Karpas-422 (cell line): ENCODE measurements around the gene BCL2L11. TPM values are rescaled to one million over a fixed set of nuclear protein-coding genes. Genes with fewer than 3 reads are reported as not detected.

Source experiments
- DNase-seq: peaks from one replicate; pipeline ENCODE4 v3.0.0-alpha.2; 2015
- H2AFZ ChIP-seq: fragments of 200-600 bp; sonication (generic); 2 replicates; pipeline ENCODE4 v1.6.1; 2014; ENCODE audit warnings: antibody characterized with exemption, low read length, mixed read lengths
- H3K27ac ChIP-seq: fragments of 200-600 bp; sonication (generic); 2 replicates; pipeline ENCODE4 v1.5.1; 2014; ENCODE audit warnings: mild to moderate bottlenecking, low read length, moderate library complexity
- H3K27me3 ChIP-seq: fragments of 200-600 bp; sonication (generic); 2 replicates; pipeline ENCODE4 v1.6.1; 2014; ENCODE audit warnings: low read length, mixed read lengths
- H3K36me3 ChIP-seq: fragments of 200-600 bp; sonication (generic); 2 replicates; pipeline ENCODE4 v1.6.1; 2014; ENCODE audit warnings: low read length, mixed read lengths; ENCODE audit not compliant: insufficient read depth
- H3K4me1 ChIP-seq: fragments of 200-600 bp; sonication (generic); 2 replicates; pipeline ENCODE4 v1.6.1; 2014; ENCODE audit warnings: mild to moderate bottlenecking, low read length, mixed read lengths
- H3K4me2 ChIP-seq: fragments of 200-600 bp; sonication (generic); 2 replicates; pipeline ENCODE4 v1.6.1; 2014; ENCODE audit warnings: low read length, low read depth, mild to moderate bottlenecking; ENCODE audit not compliant: poor library complexity, severe bottlenecking
- H3K4me3 ChIP-seq: fragments of 200-600 bp; sonication (generic); 2 replicates; pipeline ENCODE4 v1.5.1; 2014; ENCODE audit warnings: mild to moderate bottlenecking, antibody characterized with exemption, low read length, mixed read lengths
- H3K79me2 ChIP-seq: fragments of 200-600 bp; sonication (generic); 2 replicates; pipeline ENCODE4 v1.6.1; 2014; ENCODE audit warnings: mild to moderate bottlenecking, low read length, mixed read lengths
- H3K9ac ChIP-seq: fragments of 200-600 bp; sonication (generic); 2 replicates; pipeline ENCODE4 v1.6.0; 2014; ENCODE audit warnings: low read length
- H3K9me2 ChIP-seq: fragments of 200-600 bp; sonication (generic), shearing (Covaris generic); replicated peaks from 2 replicates; pipeline ENCODE4 v1.6.0; 2014; ENCODE audit warnings: mild to moderate bottlenecking, low read length, moderate library complexity; ENCODE audit not compliant: insufficient read depth
- H3K9me3 ChIP-seq: fragments of 300-700, 200-600 bp; sonication (generic); 2 replicates; pipeline ENCODE4 v1.6.1; 2014; ENCODE audit warnings: low read length, mixed read lengths
- H4K20me1 ChIP-seq: fragments of 200-600 bp; sonication (generic); 2 replicates; pipeline ENCODE4 v1.6.1; 2014; ENCODE audit warnings: mild to moderate bottlenecking, antibody characterized with exemption, low read length, low read depth; ENCODE audit not compliant: insufficient read depth
- total RNA-seq: library from RNA; depleted of rRNA; stranded (reverse); fragments of >200 nt; shearing (Covaris generic); gene quantifications from 2 replicates; pipeline ENCODE4 v1.2.3, GENCODE V29; 2014; ENCODE audit warnings: low replicate concordance

BCL2L11 gene
- total RNA-seq, 1 experiment from 2014 or later: 51.9 TPM

DNA sequence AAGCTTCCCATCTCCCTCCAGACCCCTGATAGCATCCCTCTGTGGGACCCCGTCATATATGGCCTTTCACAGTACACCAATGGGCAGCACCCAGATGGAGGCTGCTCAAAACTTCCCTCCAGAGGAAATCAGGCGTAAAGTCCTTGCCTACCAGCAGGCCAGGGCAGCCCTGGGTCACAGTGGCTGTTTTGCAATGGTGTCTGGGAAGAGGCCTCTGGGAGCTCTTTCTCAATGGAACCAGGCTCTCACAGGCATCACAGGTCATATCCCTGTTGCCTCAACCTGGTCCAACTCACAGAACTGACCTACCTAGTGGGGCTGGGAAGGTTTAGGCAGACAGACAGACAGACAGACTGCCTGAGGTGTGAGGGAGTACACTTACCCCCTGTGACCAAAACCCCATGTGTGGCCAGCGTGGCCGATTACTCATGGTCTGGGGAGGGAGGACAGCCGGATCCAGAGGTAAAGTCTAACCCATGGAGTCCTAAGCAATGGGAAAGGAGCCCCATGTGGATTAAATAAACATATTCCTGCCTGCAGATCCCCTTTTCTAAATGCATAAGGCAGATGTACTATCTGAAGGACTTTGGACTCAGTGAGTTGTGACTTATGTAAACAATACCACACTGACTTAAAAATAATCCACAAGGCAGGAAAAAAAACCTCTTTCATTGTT, 58.2 kb downstream of the BCL2L11 start:
- Histone ChIP-seq H3K4me3 (no peak overlapping the region), H2AFZ (no peak overlapping the region), H3K36me3 (no peaks in the 10 kb centered on the region), H3K27ac (no peak overlapping the region), H3K79me2 (no peaks in the 10 kb centered on the region), H3K9ac (no peak overlapping the region), H3K4me1 (peaks cover 3% of the 10 kb centered on the region; the same call in 1 of the 2 replicates), H4K20me1 (no peaks in the 10 kb centered on the region), H3K9me2 (no peaks in the 10 kb centered on the region), H3K27me3 (no peaks in the 10 kb centered on the region), H3K4me2 (no peak overlapping the region), H3K9me3 (no peaks in the 10 kb centered on the region)
- no peak for DNase-seq

DNA sequence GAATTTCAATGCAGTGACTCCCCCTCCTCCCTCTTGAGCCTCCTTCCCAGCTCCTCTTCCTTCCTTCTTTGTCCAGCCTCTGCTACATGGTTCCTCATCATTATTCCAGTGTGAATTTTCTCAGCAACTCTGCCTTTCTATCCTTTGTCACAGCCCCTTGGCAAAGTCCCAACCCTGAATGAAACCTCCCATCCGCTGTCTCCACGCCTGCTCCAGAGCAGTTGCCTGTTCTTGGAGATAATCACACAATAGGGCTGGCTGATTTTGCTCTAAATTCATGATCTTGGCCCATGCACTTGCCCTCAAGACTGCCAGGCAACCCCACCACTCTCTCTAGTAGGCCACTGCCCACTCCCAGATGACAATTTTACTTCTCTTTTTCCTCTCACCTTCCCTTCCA, 61.4 kb downstream of the BCL2L11 start:
- Histone ChIP-seq H3K9ac (no peak overlapping the region), H3K4me1 (peaks cover 3% of the 10 kb centered on the region; the same call in 1 of the 2 replicates), H3K36me3 (no peaks in the 10 kb centered on the region), H3K4me3 (no peak overlapping the region), H2AFZ (no peak overlapping the region), H3K27ac (no peak overlapping the region), H3K9me3 (no peaks in the 10 kb centered on the region), H3K9me2 (no peaks in the 10 kb centered on the region), H3K27me3 (no peaks in the 10 kb centered on the region), H4K20me1 (no peaks in the 10 kb centered on the region), H3K4me2 (no peak overlapping the region), H3K79me2 (no peaks in the 10 kb centered on the region)
- no peak for DNase-seq

DNA sequence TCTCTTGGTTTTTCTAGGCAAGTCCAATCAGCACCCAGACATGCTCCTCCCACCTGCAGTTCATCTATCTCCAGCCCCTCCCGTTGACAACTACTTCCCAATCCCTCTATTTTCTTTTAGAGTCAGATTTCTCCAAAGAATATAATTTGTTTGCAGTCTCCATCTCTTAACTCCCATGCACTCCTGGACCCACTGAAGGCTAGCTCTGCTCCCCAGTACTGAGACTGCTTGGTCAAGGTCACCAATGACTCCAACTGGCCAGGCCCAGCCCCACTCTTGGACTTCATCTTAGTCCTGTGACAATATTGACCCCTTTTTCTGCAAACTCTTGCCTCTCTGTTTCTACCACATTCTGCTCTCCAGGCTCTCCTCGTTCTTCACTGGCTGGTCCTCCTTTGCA, 62.0 kb downstream of the BCL2L11 start:
- Histone ChIP-seq H3K36me3 (no peaks in the 10 kb centered on the region), H3K4me1 (peaks cover 3% of the 10 kb centered on the region; the same call in 1 of the 2 replicates), H3K9me2 (no peaks in the 10 kb centered on the region), H3K27me3 (no peaks in the 10 kb centered on the region), H3K27ac (no peak overlapping the region), H3K9me3 (no peaks in the 10 kb centered on the region), H2AFZ (no peak overlapping the region), H3K9ac (no peak overlapping the region), H3K4me3 (no peak overlapping the region), H3K79me2 (no peaks in the 10 kb centered on the region), H3K4me2 (no peak overlapping the region), H4K20me1 (no peaks in the 10 kb centered on the region)
- no peak for DNase-seq

DNA sequence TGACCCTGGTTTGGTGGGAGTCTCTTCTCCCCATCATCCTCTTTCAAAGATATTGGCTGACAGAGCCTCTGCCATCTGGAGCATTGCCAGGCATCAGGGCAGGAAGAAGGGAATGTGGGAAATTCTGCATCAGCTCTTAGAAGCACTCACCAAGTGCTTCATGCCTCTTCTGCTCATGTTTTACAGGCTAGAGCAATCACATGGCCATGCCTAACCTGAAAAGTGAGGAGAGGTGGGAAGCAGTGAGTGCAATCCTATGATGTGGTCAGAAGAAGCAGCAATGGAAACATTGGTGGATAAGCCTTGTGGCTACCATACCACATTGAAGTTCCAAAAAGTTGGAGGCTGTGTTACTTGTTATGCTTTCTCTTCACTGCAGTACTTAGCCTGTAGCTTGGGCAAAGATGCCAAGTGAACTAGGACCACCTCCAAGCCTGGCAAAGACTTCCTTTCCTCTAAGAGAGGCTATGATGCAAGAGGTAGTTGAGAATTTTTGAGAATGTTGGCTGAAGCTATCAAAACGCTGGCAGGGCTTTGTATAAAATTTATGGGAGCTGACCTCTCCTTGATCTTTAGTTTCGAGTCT, 64.1 kb downstream of the BCL2L11 start:
- Histone ChIP-seq H4K20me1 (no peaks in the 10 kb centered on the region), H3K9me2 (no peaks in the 10 kb centered on the region), H3K27ac (no peak overlapping the region), H3K9ac (no peak overlapping the region), H3K4me1 (peaks cover 3% of the 10 kb centered on the region; the same call in 1 of the 2 replicates), H3K4me3 (no peak overlapping the region), H3K27me3 (no peaks in the 10 kb centered on the region), H3K9me3 (no peaks in the 10 kb centered on the region), H3K4me2 (no peak overlapping the region), H3K79me2 (no peaks in the 10 kb centered on the region), H2AFZ (no peak overlapping the region), H3K36me3 (no peaks in the 10 kb centered on the region)
- no peak for DNase-seq

DNA sequence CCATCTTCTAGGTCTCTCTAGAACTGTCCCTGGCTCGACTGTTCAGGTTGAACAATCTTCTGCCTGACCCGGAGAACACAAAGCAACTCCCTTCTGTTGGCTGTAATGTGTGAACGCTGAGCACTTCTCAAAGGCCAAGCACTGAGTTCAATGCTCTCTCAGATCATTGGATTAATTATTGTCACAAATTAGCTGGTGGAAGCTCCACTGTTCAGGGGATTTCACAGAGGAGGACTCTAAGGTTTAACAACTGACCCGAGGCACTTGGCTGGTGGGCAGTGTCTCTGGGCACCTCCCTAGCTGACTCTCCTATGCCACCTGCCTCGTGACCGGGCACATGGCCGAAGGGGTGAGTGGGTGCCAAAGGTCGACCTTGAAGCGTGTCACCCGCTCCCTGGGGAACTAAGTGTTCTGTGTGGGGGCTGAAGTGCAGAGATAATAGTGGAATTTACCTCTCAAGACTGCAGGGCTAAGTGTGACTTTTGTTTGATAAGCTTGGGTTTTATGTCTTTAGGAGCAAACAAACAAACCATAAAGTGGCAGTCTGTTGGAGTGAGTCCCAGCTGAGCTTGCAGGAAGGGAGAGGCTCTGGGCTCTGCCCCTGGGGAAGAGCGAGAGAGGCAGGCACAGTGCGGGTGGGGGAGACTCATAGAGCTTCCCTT, 64.8 kb downstream of the BCL2L11 start:
- H3K27ac ChIP-seq: no peak overlapping the region
- no peak overlapping the region for H2AFZ ChIP-seq
- no peaks in the 10 kb centered on the region for H3K79me2 ChIP-seq
- H3K36me3 ChIP-seq: no peaks in the 10 kb centered on the region
- peaks cover 3% of the 10 kb centered on the region; the same call in 1 of the 2 replicates for H3K4me1 ChIP-seq
- no peak for DNase-seq
- no peaks in the 10 kb centered on the region for H3K9me3 ChIP-seq
- no peak overlapping the region for H3K9ac ChIP-seq
- H3K4me2 ChIP-seq: no peak overlapping the region
- no peaks in the 10 kb centered on the region for H4K20me1 ChIP-seq
- H3K9me2 ChIP-seq: no peaks in the 10 kb centered on the region
- H3K4me3 ChIP-seq: no peak overlapping the region
- no peaks in the 10 kb centered on the region for H3K27me3 ChIP-seq

DNA sequence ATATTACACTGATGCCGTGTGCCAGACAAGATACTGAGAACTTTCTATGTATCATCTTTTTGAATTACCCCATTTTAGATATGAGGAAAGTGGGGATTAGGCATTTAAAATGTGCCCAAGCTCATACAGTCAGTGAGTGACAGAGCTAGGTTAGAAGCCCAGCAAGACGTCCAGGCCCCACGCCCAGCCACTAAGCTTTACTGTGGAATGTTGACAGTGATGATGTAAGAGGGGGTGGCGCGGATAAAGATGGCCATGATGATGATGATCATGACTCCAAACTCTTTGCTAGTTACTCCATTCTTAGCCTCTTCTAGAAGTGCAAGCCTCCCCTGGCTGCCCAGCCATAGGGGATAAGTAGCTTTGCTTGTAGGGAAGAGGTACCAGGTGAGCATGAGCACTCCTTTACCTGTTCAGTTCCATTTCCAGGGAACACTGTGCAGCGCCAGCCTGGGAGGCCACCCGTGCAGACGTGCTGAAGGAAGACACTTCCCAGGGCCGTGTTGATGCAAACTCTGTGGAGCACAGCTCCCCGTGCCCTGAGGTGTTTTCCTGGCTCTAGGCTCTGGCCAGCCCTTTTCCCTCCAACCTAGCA, 65.5 kb downstream of the BCL2L11 start:
- H3K9me2 ChIP-seq: no peaks in the 10 kb centered on the region
- H2AFZ ChIP-seq: no peak overlapping the region
- peaks cover 3% of the 10 kb centered on the region; the same call in 1 of the 2 replicates for H3K4me1 ChIP-seq
- no peaks in the 10 kb centered on the region for H3K36me3 ChIP-seq
- no peaks in the 10 kb centered on the region for H3K27me3 ChIP-seq
- H3K9ac ChIP-seq: no peak overlapping the region
- no peak for DNase-seq
- H3K9me3 ChIP-seq: no peaks in the 10 kb centered on the region
- no peaks in the 10 kb centered on the region for H4K20me1 ChIP-seq
- no peak overlapping the region for H3K27ac ChIP-seq
- no peaks in the 10 kb centered on the region for H3K79me2 ChIP-seq
- no peak overlapping the region for H3K4me3 ChIP-seq
- H3K4me2 ChIP-seq: no peak overlapping the region

DNA sequence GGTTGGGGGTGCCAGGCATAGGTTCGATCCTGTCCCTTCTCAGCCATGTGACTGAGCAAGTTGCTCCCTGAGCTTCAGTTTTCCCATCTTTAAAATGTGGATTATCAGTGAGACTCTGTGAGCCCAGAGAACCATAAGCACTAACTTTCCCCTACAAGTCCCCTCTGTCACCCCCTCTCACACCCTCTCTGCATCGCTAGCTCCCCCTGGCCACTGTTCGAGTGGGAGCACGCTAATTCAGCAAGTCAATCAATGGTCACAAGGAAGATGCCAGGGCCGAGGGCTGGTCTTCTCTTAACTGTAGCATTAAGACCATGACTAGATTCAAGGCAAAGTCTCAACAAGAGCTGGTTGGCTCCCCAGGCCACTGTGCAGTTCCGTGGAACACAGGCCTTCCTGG, 66.2 kb downstream of the BCL2L11 start:
- Histone ChIP-seq H3K9ac (no peak overlapping the region), H3K79me2 (no peaks in the 10 kb centered on the region), H3K9me3 (no peaks in the 10 kb centered on the region), H3K4me2 (no peak overlapping the region), H3K27me3 (no peaks in the 10 kb centered on the region), H3K27ac (no peak overlapping the region), H3K4me1 (peaks cover 3% of the 10 kb centered on the region; the same call in 1 of the 2 replicates), H2AFZ (no peak overlapping the region), H4K20me1 (no peaks in the 10 kb centered on the region), H3K36me3 (no peaks in the 10 kb centered on the region), H3K9me2 (no peaks in the 10 kb centered on the region), H3K4me3 (no peak overlapping the region)
- DNase-seq: no peak

DNA sequence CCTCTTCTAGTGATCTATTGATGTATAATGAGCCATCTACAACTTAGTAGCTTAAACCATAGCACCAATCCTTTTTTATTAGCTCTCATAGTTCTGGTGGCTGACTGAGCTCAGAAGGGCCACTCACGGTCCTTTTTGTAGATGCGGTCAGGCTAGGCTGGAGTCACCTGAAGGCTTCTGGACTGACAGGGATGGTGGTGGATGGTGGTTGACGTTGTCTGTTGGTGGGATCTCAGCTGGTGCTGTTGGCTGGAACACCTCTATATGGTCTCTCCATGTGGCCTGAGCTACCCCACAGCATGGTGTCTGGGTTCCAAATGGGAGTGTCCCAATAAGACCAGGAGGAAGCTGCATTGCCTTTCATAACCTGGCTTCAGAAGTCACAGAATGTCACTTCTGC, 68.0 kb downstream of the BCL2L11 start:
- Histone ChIP-seq H3K9ac (no peak overlapping the region), H3K4me2 (no peak overlapping the region), H3K4me3 (no peak overlapping the region), H3K4me1 (no peaks in the 10 kb centered on the region; the same call in 1 of the 2 replicates), H4K20me1 (no peaks in the 10 kb centered on the region), H3K27me3 (no peaks in the 10 kb centered on the region), H3K36me3 (no peaks in the 10 kb centered on the region), H3K27ac (no peak overlapping the region), H3K9me2 (no peaks in the 10 kb centered on the region), H2AFZ (no peak overlapping the region), H3K79me2 (no peaks in the 10 kb centered on the region), H3K9me3 (no peaks in the 10 kb centered on the region)
- DNase-seq: no peak
